ENCODE results near the gene SKIDA1.

Gene SKIDA1

DNA sequence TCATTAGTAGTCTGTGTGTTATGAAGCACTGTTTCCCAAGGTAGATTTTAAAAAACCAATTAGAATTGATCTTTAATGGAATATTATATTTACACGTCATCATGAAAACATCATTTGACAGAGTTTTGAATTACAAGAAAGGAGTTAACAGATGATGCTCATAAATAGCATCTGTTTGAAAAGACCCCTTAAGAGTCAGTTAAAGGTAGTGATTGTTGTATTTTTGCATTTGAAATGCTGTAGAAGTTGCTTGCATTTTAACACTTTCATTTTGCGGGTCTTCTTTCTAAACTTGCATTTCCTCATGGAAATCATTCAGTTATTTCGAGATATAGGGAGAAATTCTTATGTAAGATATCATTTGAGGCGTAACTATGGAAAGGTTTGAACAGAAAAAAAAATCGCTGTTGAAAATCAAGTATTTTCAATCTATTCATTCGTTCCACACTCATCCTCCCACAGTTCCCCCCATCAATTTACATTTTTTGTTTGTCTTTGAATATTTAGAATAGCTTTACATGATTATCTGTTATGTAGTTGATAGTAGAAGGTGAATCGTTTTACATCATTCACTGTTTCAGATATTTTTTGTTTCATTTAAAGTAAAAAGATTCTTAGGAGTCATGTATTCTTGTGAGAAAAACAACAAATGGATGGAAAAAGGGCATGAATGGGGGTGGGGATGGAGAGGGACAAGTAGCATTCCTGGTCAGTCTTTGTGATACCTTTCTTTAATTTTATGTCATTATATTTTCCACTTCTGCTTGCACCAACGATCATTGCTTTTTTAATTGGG, 3.0 kb upstream of the SKIDA1 start:
- DNase-seq: no peak

DNA sequence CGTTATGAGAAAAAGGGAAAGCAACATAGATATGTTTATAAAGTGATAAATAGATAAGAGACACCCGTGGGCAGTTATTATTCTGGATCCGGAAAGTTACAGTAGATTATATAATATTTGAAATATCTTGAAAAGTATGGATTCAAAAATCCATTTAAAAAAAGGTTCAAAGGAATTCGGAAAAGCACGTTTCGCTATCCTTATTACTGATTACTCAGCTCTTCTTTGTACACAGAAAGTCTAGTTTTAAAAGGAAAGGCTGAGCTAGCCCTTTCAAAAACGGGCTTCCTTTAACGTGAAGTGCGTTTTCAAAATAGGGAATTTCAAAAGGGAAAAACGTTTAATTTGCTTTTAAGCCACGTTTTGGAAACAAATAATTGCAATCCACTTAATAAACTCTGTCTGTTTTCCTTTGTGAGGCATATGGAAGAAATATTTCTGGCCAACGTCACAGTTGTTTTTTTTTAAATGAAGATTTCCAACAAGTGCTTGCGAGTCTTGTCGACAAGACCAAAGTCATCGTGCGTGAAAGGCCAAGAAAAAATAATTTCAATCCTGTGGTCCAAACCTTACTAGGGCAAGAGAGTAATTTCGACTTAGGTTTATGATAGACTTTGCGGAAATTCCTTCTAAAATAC, 2.2 kb upstream of the SKIDA1 start:
- DNase-seq: no peak

DNA sequence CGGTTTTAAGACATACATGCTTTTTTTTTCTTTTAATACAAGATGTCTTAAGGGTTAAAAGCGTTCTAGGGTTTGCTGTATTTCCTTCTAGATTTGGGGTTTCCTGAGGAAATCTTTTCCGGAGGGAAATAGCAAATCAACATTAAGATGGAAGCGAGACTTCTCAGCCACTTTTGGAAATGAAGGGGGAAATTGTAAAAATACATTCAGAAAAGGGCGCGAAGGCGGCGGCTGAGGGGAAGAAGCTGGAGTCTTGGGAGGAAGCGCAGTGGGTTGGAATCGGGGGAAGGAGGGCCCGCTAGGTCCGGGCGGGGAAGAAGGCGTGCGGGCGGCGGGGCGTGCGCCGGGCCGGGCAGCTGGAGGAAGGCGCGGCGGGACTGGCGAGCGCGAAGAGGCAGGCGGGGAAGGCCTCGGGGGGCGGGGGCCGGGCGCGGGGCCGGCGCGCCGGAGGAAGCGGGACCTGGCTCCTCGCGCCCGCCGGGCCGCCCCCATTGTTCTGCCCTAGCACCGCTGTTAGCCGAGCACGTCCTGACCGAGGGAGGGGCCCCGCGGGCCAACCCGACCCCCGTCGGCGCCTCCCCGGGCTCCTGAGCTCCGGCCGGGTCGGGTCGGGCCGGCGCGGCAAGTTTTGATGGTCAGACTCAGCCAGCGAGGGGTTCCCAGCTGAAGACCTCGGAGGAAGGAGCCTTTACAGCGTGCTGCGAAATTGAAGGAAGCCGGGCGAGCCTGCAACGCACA, 1.5 kb upstream of the SKIDA1 start:
- DNase-seq: no peak

DNA sequence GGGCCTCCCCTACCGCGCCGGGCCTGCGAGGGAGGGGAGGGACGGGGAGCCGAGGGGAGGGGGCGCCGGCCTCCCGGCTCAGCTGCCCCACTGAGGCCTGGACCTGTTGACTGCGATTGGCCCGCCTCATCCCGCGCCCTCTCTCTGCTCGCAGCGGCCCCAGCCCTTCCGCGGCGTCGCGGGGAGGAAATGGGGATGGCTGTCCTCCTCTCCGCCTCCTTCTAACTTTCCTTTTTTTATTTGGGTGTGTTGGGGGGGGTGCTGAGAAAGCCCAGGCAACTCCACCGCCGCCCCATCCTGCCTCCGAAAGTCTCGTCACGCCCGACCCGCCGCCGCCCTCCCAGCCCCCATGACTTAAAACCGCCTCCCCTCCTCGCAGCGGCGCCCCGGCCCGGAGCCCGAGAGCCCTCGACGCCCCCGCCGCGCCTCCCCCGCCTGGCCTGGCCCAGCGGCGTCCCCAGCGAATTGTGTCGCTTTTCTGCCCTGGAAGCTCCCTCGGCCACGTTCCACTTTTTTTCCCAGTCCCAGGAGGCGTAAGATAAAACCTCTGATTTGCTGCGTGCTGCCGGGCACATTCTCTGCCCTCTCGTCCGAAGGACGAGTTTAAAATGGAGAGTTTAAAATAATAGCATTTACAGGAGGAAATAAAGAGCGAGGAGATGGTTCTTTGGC, 842 bp upstream of the SKIDA1 start:
- DNase-seq: peak; percentile 99

DNA sequence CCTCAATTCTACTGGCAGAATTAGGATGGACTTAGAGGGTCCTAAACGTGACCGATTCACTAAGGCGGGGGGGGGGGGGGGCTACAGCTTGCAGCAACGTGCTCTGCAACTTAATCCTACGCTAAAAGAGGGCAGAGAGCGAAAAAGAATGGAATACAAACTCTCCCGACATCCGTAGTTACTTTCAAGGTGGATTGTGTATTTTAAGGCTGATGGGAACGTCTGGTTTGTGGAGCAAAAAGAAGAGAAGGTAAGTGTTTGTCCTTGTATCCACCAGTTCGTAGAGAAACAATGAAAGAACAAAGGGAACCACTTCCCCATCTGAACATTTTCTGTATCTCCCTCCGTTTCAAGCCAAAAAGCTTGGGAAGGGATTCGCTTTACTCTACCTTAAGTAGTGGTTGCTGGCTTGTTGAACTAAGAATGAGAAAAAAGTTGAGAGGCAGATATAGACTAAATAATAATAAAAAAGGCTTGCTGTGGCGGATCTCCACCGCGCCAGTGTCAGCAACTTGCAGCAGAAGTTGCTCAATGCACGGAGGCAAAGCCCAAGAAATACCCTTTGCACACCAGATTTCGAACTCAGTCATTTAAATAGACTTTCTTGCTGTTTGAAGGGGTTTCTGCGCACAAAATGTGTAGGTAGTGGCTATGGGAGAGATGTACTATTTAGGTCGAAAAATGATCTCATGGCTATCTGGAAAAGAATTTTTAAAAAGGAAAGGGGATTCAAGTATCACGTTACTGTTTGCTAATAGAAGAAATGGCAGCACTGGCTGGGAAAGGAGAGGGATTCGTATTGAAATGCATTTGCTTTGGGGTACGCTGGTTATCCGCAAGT, 736 bp downstream of the SKIDA1 start:
- DNase-seq: no peak

DNA sequence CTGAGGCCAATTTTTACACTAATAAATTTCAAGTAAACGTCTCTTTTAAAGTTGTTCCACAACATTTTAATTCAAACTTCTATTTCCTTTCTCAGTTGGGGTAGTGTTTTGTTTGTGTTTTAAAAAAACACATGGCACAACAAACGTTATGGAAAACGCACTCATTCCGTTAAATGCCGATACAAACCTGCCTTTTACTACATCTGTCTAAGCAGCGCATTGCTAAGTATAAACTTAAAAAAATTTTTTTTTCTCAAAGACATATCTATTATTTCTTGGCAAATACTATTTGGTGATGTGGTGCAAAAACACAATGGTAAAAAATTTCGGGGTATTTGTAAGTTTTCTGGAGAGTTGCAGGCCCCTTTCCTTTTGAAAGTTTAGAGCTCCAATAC, 1.4 kb downstream of the SKIDA1 start:
- DNase-seq: no peak

DNA sequence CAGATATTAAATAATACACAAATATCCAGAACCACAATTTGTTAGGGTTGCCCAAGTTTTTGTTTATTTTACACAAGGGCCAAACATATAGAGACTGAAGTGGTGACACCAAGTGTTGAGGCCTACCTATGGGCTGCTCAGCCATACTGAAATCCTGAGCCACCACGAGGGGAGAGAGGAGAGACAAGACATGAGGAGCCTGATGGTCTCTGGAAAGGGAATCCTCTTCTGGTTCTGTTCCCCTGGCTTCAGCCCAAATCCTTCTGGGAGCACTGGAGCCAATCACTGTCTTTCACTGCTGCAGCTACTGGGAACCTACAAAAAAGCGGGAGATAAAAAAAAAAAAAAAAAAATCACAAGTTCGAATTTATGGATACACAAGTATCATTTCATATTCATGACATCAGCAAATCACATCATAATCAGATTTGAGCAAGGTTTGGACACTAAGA, 1.9 kb downstream of the SKIDA1 start:
- no peak for DNase-seq

DNA sequence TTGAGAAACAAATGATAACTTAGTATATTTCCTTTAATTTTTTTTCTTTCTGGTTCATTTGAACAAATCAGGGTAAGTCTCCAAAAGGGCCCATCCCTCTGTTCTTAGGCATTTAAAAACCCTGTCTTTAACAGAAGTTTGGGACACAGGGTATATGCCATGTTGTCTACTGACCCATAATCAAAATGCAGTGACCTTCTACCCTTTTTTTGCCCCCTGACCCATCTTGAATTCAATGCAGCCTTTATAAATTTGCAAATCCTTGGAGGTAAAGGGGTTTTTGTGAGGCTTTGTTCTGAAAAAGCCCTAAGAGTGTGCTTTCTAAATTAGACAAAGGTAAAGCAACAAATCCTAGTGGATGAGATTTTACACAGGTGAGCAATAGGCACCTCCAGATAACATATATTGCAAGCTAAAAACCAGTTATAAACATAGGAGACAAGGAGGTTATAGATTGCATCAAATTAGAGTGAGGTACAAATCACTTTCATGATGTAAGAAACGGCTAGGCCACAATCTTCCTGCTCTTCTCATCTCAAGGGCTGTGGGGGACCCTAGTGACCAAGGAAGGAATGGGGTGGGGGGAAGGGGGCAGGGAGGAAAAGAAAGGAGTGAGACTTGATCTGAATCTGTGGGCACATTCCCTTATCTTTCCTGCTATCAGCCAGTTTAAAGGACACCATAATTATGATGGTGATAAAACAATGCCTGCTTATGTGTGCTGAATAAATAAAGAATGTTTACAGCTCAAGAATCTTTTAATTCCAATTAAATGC, 2.7 kb downstream of the SKIDA1 start:
- DNase-seq: no peak

DNA sequence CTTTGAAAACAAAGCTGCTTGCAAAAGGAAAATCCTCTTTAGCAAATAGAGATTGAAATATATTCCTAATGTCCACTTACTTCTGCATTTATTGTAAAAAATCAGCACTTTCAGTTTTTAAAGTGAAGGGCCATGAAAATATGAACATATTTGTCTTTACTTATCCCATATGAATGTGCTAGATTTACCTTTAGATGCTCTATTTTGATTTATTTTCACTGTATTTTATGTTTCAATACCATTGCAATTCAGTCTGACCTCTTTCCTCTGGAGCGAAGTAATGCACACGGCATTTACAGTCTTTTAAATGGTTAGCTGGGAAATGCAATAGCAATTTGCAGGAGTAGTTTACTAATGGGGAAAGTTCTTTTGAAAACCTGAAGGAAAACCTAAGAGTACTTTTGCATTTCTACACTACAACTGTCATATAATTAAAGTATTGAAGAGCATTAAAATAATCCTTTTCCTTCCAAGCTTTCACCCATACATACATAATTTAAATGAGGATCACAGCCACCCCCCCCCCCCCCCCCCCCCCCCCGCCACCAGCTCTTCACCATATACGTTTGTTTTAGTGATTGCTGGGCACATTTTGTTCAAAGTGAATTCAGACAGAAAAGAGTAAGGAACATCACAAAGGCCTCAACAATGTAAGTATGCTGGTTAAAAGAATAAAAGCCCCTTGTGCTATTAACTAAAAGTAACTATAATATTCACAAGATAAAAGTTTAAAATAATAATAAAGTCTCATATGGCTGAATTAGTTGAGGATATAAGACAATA, 3.5 kb downstream of the SKIDA1 start:
- DNase-seq: no peak

DNA sequence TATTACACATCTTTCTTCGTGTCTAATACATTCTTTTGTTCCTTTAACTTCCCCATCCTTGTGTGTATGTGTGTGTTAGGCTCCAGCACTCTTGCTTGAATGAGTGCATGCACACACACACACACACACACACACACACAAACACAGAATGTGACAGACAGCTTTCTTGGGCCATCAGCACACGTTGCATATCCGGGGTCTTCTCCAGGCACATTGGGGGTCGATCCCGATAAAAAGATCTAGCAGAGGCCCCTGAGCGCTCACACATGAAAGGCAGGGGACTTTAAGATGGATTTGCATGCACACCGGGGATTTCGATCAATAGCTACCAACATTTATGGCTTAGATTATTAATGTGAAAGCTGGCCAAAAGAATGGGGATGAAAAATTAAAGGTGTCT, 4.5 kb downstream of the SKIDA1 start:
- no peak for DNase-seq

DNA sequence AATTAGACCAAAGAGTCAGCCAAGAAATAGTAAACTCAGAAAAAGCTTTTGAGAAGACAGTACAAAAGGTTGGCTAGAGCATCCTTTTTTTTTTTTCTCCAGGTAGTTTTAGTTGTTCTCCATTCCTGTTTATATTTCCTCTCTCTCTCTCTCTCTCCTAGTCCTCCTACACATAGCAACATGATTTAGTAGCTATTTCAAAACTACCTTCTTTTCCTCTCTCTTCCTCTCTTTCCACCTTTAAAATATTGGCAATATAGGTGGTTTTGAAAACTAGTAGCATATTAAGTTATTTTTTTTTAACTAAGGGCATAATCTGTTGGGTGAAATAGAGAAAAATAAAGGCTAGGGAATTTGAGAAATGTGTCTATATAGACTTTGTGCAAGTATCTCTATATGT, 5.0 kb downstream of the SKIDA1 start:
- DNase-seq: no peak

DNA sequence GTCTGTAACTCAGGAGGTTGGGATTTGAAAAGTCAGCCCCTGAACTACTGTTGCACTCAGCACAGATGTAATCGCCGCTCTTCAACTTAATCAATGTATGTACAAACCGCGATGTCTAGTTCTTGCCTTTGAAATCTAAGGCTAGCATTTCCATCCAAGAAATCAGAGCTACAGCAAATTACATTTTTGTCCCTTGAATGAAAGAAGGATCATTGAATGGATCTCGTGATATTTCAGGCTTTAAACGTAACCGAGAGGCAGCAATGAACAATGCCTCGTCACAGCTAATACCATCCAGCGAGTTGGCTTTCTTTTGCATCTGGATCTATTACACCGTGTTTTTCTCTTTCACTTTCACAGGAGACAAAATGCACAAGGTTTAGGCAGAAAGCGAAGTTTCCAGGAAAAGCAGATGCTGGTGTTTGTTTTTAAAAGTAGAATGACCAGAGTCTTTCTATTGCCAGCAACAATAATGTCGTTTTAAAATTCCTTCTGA, 5.5 kb downstream of the SKIDA1 start:
- DNase-seq: no peak

DNA sequence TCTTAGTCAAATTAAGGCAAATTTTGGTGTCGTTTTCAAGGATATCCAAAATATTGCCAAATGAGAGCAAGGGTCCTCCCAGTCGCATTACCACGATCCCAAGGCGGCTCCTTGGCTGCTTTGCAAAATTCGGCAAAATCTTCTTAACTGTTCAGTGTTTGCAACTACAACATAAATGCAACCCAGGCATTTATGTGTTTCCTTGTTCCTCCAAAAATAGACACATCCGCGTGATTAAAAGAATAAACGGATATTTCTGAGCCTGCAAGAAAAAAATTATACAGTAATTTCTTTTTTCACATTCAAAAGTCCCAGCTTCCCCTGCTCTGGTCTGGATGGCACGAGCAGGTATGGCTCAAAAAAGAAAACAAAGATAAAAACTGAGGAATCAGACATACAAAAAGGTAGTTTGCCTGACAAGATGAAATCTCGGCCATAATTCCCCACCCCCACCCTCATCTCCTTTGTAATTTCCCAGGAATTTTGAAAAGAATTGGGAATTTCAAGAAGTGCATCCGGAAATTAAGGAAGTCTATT, 6.0 kb downstream of the SKIDA1 start:
- DNase-seq: no peak

DNA sequence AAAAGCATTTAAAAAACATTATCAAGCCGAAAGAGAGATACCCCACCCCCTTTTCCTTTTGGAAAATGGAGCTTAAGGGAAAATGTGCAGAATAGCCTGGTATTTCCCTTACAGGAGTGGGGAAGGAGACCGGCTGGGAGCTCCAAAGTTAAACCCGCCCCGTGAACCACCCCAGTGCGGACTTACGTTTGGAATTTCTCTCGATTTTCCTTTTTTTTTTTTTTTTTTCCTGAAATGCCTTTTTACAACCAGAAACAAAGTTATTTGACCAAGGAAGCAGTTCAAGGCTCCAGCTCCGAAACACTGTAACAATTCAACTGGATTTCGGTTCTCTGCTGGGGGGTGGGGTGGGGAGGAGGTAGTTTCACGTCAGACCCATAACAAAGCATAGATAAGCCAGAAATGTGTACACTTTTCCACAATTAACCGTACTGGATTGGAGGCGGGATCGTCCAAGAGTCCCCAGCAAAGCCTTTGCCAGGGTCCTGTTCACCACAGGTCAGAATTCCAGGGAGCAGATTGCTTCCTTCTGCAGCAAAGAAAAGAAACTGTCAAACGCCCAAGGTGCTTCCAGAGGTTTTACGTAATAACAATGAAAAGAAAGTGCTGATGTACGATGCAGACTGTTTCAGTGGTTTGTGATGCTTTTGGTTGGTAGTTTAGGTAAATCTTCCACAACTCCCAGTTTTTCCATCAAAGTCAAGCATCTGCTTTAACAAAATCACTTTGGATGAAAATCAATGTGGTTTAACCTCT, 6.7 kb downstream of the SKIDA1 start:
- no peak for DNase-seq

DNA sequence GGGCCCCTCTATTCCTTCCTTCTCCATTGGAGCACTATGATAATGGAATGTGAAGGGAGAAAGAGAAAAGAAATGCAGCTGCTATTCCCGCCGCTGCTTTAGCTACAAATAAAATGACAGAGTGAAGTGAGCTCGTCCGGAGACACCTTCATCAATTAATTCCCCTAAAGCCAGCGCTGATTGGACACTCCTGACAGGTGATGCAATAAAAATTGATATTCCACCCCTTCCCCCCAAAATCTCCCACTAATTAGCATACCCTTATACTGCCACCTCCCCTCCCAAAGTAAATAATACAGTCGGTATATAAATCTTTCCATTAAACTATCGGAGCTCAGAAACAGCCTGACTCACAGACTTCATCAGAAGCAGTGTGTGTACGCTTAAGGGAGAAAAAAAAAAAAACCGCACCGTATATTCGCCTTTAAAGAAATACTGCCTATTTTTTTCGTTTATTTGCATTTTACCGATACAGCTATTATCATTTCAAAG, 7.3 kb downstream of the SKIDA1 start:
- DNase-seq: no peak

DNA sequence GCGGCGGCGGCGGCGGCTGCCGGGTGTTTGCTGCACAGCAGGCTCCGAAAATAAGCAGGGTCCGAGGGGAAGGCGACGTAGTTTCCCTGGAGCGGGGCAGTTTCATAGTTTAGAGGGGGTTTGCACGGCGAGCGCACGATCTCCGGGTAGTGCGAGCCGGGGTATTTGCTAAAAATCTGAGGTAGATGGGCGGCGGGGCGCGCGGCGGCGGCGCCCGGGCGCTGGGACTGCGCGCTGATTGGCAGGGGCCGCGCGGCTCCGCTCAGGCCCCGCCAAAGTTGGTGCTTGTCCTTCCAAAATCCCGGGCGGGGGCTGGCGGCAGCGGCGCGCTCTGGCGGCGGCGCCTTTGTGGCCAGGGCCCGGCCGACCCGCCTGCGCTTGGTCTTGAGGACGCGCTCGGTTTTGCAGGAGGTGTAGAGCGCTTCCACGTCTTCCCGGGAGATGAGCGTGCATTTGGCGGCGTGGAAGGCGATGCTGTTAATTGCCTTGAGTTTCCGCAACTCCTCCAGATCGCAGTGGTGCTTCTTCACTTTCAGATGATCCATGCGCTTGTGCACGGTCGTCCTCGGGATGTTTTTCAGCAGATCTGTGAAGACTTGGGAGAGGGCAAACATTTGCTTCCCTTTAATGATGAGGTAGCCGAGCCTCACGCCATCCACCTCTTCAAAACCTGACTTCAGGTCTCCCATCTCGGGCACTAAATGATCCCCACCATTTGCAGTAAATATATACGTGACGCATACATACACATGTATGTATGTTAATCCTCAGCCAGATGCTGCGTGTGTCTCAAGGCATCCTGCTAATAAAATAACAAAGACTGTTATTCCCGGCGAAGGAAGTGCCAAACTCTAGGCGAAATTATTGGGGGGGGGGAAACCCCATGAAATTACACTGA, 8.1 kb downstream of the SKIDA1 start:
- DNase-seq: peak; percentile 97

DNA sequence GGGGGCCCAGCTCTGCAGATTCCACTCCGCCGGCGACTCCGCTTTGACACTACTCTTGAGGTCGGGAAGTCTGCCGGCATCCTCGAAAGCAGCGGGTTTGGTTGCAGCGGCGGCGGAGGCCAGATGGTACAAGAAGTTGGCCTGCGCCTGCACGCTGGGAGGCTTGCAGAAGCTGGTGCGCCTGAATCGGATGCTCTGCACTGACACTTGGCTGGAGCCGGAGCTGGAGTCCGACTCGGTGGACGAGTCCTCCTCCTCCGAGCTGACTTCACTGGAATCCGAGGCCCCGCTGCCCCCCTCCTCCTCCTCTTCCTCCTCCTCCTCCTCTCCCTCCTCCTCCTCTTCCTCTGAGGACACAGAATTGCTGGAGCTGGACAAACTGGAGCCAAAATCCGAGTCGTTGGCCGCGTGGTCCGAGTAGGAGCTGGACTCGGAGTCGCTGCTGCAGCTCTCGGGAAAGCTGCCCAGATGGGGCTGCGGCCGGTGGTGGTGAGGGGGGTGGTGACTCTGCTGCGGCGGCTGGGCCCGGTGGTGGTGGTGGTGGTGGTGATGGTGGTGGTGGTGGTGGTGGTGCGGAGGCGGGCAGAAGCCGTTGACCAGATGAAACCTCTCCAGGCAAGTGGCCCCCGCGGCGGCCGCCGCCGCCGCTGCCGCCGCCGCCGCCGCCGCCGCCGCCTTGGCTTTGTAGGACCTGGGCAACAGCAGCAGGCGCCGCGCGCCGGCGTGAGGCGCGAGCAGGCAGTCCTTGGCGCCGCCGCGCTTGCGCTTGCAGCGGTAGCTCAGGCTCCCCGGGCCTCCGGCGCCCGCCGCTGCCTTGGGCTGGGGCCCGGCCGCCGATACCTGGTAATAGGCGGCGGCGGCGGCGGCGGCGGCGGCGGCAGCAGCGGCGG, 9.0 kb downstream of the SKIDA1 start:
- peak; percentile 99 for DNase-seq

All from T1000 (cell line).